ENCODE results near the gene ZNF543.

GRCh38 chr19:57350877-57351805 lies 30.9 kb downstream of the ZNF543 start, which contains the start of gene ZNF304:
- TF ChIP-seq CTCF (IDR thresholded peaks at IDR 0.05; ENCODE audit: poor library complexity) (no peak), EZH2 (IDR thresholded peaks at IDR 0.05; ENCODE audit: borderline replicate concordance) (no peak)

Measured in hepatocyte (in vitro differentiated cells).